NCI-H2107 (cell line): ENCODE measurements around the gene EML1.

Experiments used
- DNase-seq: peaks from one replicate; lab custom pipeline; 2025; lab: John Stamatoyannopoulos, UW

The EML1 gene

DNA sequence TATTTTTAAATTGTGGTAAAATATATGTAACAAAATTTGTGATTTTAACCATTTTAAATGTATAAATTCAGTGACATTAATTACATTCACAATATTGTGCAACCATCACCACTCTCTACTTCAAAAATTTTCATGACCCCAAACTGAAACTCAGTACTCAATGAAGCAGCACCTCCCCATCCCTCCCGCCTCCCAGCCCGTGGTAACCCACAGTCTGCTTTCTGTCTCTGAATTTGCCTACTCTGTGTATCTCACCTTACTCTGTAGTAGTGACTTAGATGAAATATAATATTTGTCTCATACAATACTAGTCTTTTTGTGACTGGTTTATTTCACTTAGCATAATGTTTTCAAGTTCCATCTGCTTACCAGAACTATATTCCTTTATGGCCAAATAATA, 36.2 kb downstream of the EML1 start:
- DNase-seq = no peak

- no peak for DNase-seq
Observed at GRCh38 chr14:99831303-99831702, 38.1 kb downstream of the EML1 start.

DNA sequence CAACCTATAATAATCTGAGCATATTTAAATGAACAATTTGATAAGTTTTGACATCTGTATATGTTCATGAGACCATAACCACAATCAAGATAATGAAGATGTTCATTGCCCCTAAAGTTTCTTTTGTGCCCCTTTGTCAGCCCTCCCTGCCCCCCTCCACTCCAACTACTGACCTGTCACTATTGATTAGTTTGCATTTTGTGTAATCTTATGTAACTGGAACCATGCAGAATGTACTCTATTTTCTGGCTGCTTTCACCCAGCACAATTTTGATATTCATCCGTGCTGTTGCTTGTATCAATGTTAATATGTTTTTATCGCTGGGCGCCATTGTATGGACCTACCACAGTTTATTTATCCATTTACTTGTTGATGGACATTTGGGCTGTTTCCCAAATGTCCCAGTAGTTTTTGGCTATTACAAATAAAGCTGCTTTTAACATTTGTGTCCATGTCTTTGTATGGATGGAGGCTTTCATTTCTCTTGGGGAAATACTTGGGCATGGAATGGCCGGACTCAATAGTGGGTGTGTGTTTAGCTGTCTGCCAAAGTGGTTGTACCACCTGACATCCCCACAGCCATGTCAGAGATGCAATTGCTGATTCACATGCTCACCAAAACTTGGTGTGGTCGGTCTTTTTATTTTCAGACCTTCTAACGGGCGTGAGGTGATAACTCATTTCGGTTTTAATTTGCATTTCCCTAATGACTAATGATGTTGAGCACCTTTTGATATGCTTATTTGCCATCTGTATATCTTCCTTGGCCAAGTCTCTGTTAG, 38.9 kb downstream of the EML1 start:
- no peak for DNase-seq

GRCh38 chr14:99837822-99838221, 44.6 kb downstream of the EML1 start:
- no peak for DNase-seq

- no peak for DNase-seq
Observed at GRCh38 chr14:99838639-99839134, 45.5 kb downstream of the EML1 start.

DNA sequence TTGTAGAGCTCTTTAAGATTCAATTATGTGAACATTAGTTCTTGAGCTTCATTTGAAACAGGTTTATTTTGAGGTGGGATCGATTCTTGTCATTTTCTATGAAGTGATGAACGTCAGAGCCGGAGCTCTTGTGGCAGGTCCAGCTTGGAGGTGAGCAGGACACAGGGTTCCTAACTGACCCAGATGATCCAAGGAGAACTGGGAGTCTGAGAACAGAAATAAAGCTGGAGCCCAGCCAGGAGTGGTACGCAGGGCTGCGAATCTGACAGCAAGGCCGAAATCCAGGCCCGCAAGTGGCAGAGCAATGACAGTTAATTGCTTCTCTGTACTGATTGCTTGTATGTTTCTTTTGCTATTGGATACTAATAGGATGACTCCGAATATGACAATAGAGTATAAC, 46.5 kb downstream of the EML1 start:
- no peak for DNase-seq

- DNase-seq = no peak
Observed at GRCh38 chr14:99840265-99840664, 47.1 kb downstream of the EML1 start.

DNA sequence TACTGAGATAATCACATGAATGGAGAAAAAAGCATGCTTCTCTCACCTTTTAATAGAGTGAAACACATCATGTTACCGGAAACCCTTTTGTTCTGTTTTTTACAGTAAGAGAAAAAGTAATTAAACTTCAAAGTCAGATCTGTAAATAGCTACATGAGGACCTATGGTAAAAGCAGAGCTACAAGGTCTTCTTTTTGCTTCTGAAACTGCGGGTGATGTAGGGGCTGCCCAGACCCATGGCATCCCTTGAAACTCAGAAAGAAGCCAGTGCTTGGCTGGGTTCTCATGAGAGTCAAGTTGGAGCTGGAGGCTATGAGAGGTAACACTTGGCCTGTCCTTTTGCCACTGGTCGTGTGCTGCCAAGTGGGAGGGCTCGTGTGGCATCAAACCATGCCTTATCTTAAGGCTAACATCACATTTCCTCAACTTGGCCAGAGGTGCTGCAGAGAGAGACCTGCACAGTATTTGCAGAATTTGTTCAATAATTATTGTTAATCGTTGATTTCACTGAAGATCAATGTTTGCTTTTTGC, 47.6 kb downstream of the EML1 start:
- DNase-seq = no peak

DNA sequence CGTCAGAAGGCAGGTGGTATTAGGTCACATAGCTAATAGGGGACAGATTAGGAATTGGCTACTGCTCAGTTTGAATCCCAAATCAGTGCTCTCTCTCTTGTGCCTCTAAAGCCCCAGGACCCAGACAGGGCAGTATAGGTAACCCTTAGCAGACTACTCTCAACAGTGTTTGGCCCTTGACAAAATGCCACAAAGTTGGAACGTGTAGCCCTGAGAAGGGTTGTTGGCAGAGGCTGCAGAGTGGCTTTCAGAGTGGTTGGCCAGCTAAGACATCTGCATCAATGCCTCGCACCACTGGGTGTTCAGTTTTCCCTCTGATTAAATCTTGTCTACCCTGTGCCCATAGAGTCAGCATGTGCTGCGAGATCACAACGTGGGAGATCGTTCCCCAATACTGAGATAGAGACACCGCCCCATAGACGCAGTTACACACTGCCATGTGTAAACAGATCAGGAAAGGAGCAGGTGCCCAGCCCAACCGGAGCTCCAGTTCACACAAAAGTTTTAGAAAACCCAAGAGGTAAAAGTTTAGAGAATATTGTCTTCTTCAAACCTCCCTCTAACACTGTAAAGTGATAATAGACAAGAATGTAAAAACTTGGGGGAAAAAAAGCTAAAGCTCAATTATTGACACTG, 48.3 kb downstream of the EML1 start:
- no peak for DNase-seq

GRCh38 chr14:99842141-99842540, 48.9 kb downstream of the EML1 start:
- DNase-seq = no peak

GRCh38 chr14:99846808-99847207, 53.6 kb downstream of the EML1 start:
- no peak for DNase-seq

- no peak for DNase-seq
Observed at GRCh38 chr14:99850709-99851108, 57.5 kb downstream of the EML1 start.

GRCh38 chr14:99852578-99852977, 59.4 kb downstream of the EML1 start:
- no peak for DNase-seq

- DNase-seq = no peak
Observed at GRCh38 chr14:99853206-99853605, 60.0 kb downstream of the EML1 start.

- DNase-seq = no peak
Observed at GRCh38 chr14:99854831-99855230, 61.6 kb downstream of the EML1 start.

- DNase-seq = no peak
Observed at GRCh38 chr14:99855271-99855670, 62.1 kb downstream of the EML1 start.

- DNase-seq = no peak
Observed at GRCh38 chr14:99857551-99857950, 64.3 kb downstream of the EML1 start.

DNA sequence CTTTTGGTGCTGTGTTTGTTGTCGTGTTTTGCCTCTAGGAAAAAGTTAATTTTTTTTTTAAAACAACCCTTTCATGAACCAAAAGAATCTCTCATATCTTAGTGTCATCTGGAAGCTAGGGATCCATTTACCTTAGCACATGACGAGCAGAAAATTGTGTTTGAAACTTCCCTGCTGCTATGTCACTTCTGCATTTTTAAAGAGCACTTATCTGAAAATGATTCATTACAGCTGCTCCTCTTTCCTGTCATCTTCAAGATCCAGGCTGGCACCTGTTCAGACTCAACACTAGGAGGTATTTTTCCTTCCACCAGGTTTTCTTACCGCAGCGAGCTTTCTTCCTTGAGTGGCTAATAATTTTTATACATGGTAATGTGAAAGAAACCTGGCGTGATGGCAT, 67.0 kb downstream of the EML1 start:
- no peak for DNase-seq

GRCh38 chr14:99862136-99862535, 68.9 kb downstream of the EML1 start:
- DNase-seq = no peak

DNA sequence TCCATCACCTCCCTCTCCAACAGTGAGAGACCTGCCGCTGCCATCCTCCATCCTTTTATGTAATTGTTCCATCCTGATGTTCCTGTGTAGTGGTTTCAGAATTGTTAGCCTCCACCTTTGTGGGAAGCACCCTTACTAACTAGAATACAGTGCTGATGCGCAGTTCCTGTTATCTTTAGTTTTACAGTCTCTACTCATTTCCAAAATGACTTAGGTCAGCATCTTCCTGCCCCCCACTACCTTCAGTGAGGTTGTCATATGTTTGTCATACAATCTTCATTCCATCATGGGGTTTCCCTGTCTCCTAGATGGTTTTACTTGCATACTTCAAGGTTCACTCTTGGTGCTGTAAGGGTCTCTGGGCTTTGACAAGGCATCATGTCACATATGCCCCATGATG, 69.8 kb downstream of the EML1 start:
- no peak for DNase-seq

GRCh38 chr14:99865408-99865807, 72.2 kb downstream of the EML1 start:
- DNase-seq = no peak

DNA sequence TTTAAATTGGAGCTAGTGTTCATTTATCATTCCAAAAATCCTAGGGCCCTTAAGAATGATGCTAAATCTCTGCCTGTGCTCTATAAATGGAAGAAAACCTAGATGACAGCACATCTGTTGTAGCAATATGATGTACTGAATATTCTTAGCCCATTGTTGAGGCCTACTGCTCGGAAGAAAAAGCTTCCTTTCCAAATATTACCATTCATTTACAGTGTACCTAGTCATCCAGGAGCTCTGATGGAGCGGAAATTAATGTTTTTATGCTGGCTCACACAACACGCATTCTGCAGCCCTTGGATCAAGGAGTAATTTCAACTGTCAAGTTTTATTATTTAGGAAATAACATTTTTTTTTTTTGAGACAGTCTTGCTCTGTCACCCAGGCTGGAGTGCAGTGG, 77.4 kb downstream of the EML1 start:
- DNase-seq = no peak

GRCh38 chr14:99871771-99872170, 78.6 kb downstream of the EML1 start:
- no peak for DNase-seq
